Bronchial epithelial cell (primary cell): ENCODE data around the gene SH3RF1. TPM values are rescaled to one million over a fixed set of nuclear protein-coding genes. Genes with fewer than 3 reads are reported as not detected.
"Not testable (repeated sequence)": the region's sequence is repeated elsewhere in the genome, so short reads cannot be mapped to it uniquely, and the experiment has no call there.

Experiments used
- DNase-seq: peaks from one replicate; pipeline ENCODE4 v3.0.0-alpha.2; 2010; ENCODE audit warnings: low read depth
- FAIRE-seq: peaks from 2 replicates; lab custom pipeline; 2011; peaks lifted over from hg19 to GRCh38; lab: Jason Lieb, UNC
- H3K27me3 ChIP-seq: 2 replicates; pipeline ENCODE4 v1.5.1; 2011; ENCODE audit warnings: low read length; ENCODE audit not compliant: control insufficient read depth, insufficient read depth
- H3K36me3 ChIP-seq: 2 replicates; pipeline ENCODE4 v1.5.1; 2011; ENCODE audit warnings: low read length; ENCODE audit not compliant: control insufficient read depth, insufficient read depth
- H3K4me3 ChIP-seq: 2 replicates; pipeline ENCODE4 v1.5.1; 2011; ENCODE audit warnings: mild to moderate bottlenecking, low read depth, low read length, control low read depth
- CTCF ChIP-seq: IDR thresholded peaks from 2 replicates; pipeline ENCODE4 v1.5.1; 2011; ENCODE audit warnings: mild to moderate bottlenecking, moderate library complexity, low read length, control low read depth, inconsistent platforms; ENCODE audit not compliant: insufficient read depth, severe bottlenecking
- total RNA-seq: library from RNA; depleted of rRNA; stranded (reverse); fragments of >200 nt; gene quantifications from 2 replicates; pipeline ENCODE4 v1.2.1, GENCODE V29; 2014

The SH3RF1 gene
- total RNA-seq, 1 donor from 2014 or later, result 9.0 TPM

GRCh38 chr4:169205075-169205743 is 65.5 kb downstream of the SH3RF1 start:
- Histone ChIP-seq H3K27me3 (no peaks in the 10 kb centered on the region), H3K36me3 (no peaks in the 10 kb centered on the region), H3K4me3 (no peak overlapping the region)
- FAIRE-seq (no peak), DNase-seq (no peak)
- no peak for TF ChIP-seq CTCF

GRCh38 chr4:169203891-169204290 is 66.9 kb downstream of the SH3RF1 start:
- TF ChIP-seq CTCF, result no peak
- H3K4me3 ChIP-seq, result no peak overlapping the region
- no peak for DNase-seq
- no peaks in the 10 kb centered on the region for H3K27me3 ChIP-seq
- H3K36me3 ChIP-seq, result no peaks in the 10 kb centered on the region
- FAIRE-seq, result no peak

GRCh38 chr4:169203278-169203677 is 67.5 kb downstream of the SH3RF1 start:
- FAIRE-seq, H3K4me3 ChIP-seq, H3K27me3 ChIP-seq, DNase-seq, H3K36me3 ChIP-seq: not testable (repeated sequence)

GRCh38 chr4:169202878-169203277 is 67.9 kb downstream of the SH3RF1 start:
- FAIRE-seq (no peak), DNase-seq (no peak)
- Histone ChIP-seq H3K36me3 (no peaks in the 10 kb centered on the region), H3K4me3 (no peak overlapping the region), H3K27me3 (no peaks in the 10 kb centered on the region)
- TF ChIP-seq CTCF, result no peak

GRCh38 chr4:169202145-169202699 is 68.5 kb downstream of the SH3RF1 start:
- FAIRE-seq (no peak), DNase-seq (no peak)
- H3K27me3 ChIP-seq, result no peaks in the 10 kb centered on the region
- TF ChIP-seq CTCF, result no peak
- H3K36me3 ChIP-seq, result no peaks in the 10 kb centered on the region
- H3K4me3 ChIP-seq, result no peak overlapping the region

- no peak for FAIRE-seq
- no peak for DNase-seq
Observed at GRCh38 chr4:169201222-169202144, 69.3 kb downstream of the SH3RF1 start.

More at GRCh38 chr4:169201222-169202144, 69.3 kb downstream of the SH3RF1 start:
- Histone ChIP-seq H3K27me3 (no peaks in the 10 kb centered on the region), H3K36me3 (no peaks in the 10 kb centered on the region), H3K4me3 (no peak overlapping the region)
- TF ChIP-seq CTCF, result no peak
